Ammon's horn (tissue), 1 donor: ENCODE data around the gene WDR55.
"Not testable (repeated sequence)": the region's sequence is repeated elsewhere in the genome, so short reads cannot be mapped to it uniquely, and the experiment has no call there.

Experiments used
- DNase-seq: peaks from one replicate; pipeline ENCODE4 v3.0.0-alpha.2; 2016; ENCODE audit warnings: low spot score

Gene WDR55

GRCh38 chr5:140658870-140659269 is 5.8 kb upstream of the WDR55 start:
- DNase-seq: no peak

GRCh38 chr5:140660371-140660770 is 4.3 kb upstream of the WDR55 start:
- DNase-seq: not testable (repeated sequence)

- DNase-seq: no peak
These were observed 710 bp upstream of the WDR55 start for GRCh38 chr5:140664030-140664358.

- not testable (repeated sequence) for DNase-seq
These were observed 6.3 kb downstream of the WDR55 start for GRCh38 chr5:140671035-140671434.

GRCh38 chr5:140671472-140672125 is 6.9 kb downstream of the WDR55 start:
- no peak for DNase-seq

GRCh38 chr5:140672455-140673186 is 7.9 kb downstream of the WDR55 start:
- DNase-seq: no peak

GRCh38 chr5:140673187-140673976 is 8.7 kb downstream of the WDR55 start, which contains the start of gene DND1:
Gene DND1, minus strand, starts transcription at chr5:140673576. Its CDS starts 34 bp downstream, at chr5:140673542.
- DNase-seq: no peak

GRCh38 chr5:140674211-140674610 is 9.5 kb downstream of the WDR55 start:
- DNase-seq: no peak

GRCh38 chr5:140674629-140675028 is 9.9 kb downstream of the WDR55 start:
- DNase-seq: no peak

GRCh38 chr5:140677947-140678346 is 13.2 kb downstream of the WDR55 start:
- no peak for DNase-seq

GRCh38 chr5:140678993-140679392 is 14.3 kb downstream of the WDR55 start:
- DNase-seq: no peak

GRCh38 chr5:140690376-140690932 is 25.8 kb downstream of the WDR55 start:
- no peak for DNase-seq

GRCh38 chr5:140690941-140691924 is 26.5 kb downstream of the WDR55 start, which contains the start of the genes HARS1 and HARS2:
Gene HARS1, minus strand, starts transcription at chr5:140691370. Its CDS starts 66 bp downstream, at chr5:140691304.
Gene HARS2, plus strand, starts transcription at chr5:140691455. Its CDS starts 194 bp downstream, at chr5:140691649.
- DNase-seq: peak; percentile 93

- DNase-seq: no peak
These were observed 29.6 kb downstream of the WDR55 start for GRCh38 chr5:140694276-140694675.

GRCh38 chr5:140696891-140697492 is 32.3 kb downstream of the WDR55 start:
- DNase-seq: no peak

- DNase-seq: peak; percentile 99
These were observed 35.8 kb downstream of the WDR55 start, which contains the start of gene ZMAT2 for GRCh38 chr5:140700177-140701144. Gene ZMAT2, plus strand, starts transcription at chr5:140700447. Its CDS starts 14 bp downstream, at chr5:140700461.

- DNase-seq: no peak
These were observed 43.1 kb downstream of the WDR55 start for GRCh38 chr5:140707812-140708211.

- not testable (repeated sequence) for DNase-seq
These were observed 44.1 kb downstream of the WDR55 start for GRCh38 chr5:140708787-140709186.

- DNase-seq: peak; percentile 67
These were observed 46.3 kb downstream of the WDR55 start for GRCh38 chr5:140710899-140711552.
